Thyroid gland (tissue), 4 donors: ENCODE measurements around the gene COL4A4.

ENCODE experiments used
- POLR2A ChIP-seq, 2 donors: fragments of 450-650 bp; IDR thresholded peaks; one replicate each; pipeline ENCODE4 v1.6.1; 2017; ENCODE audit warnings: antibody characterized with exemption in 2 of 2, mild to moderate bottlenecking in 2 of 2, moderate library complexity in 1 of 2
- TF ChIP-seq, protein P1 (sequence below), 6 experiments: fragments of 200-600 bp in 3 of 6; fragments of 450-650 bp in 3 of 6; sonication (generic) in 3 of 6; IDR thresholded peaks; one replicate each; pipeline ENCODE4 v1.5.1; 2016 to 2019; ENCODE audit warnings: antibody characterized with exemption in 6 of 6, mild to moderate bottlenecking in 2 of 6, inconsistent platforms in 1 of 6, moderate library complexity in 1 of 6

DNA sequence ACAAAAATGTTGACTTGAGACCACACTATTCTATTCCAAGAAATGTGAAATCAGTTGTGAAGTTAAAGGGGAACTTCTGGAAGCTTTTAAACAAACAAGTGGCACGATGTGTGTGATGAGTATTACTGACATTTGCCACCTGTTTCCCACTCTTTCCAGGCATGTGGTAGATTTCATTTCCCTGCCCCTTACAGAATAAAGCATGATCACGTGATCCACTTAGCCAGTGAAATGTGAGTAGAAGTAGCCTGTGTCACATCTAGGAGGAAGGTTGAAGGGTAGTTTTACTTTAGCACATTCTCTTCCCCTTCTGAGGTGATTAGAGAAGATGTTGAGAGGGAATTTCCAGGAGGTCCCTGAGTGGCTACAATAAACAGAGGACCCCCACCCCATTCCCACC lies 3.8 kb downstream of the COL4A4 start:
- TF ChIP-seq, protein P1, sequence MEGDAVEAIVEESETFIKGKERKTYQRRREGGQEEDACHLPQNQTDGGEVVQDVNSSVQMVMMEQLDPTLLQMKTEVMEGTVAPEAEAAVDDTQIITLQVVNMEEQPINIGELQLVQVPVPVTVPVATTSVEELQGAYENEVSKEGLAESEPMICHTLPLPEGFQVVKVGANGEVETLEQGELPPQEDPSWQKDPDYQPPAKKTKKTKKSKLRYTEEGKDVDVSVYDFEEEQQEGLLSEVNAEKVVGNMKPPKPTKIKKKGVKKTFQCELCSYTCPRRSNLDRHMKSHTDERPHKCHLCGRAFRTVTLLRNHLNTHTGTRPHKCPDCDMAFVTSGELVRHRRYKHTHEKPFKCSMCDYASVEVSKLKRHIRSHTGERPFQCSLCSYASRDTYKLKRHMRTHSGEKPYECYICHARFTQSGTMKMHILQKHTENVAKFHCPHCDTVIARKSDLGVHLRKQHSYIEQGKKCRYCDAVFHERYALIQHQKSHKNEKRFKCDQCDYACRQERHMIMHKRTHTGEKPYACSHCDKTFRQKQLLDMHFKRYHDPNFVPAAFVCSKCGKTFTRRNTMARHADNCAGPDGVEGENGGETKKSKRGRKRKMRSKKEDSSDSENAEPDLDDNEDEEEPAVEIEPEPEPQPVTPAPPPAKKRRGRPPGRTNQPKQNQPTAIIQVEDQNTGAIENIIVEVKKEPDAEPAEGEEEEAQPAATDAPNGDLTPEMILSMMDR (IDR thresholded peaks at IDR 0.05), result no peak
- TF ChIP-seq POLR2A (IDR thresholded peaks at IDR 0.05), result no peak
